GM19467 (cell line): ENCODE measurements around the gene TNRC6A.

Experiments used
- ATAC-seq: cut with Tn5 transposase; IDR thresholded peaks from one replicate; pipeline ENCODE4 v1.9.1; 2021; ENCODE audit warnings: mild to moderate bottlenecking, moderate library complexity; ENCODE audit not compliant: unreplicated experiment

The TNRC6A gene

DNA sequence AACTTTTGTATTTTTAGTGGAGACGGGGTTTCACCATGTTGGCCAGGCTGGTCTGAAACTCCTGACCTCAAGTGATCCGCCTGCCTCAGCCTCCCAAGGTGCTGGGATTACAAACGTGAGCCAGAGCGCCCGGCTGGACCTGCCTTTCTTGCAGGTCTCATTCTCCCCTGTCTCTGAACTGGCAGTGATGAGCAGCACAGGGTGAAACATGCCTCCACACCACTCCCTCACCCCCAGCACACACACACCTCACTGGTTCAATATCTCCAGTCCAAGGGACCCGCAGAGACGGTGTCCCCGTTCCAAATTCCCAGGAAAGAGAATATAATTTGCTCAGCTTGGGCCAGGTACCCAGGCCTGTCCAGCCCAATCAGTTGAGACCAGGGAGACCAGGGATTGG lies 139.6 kb downstream of the TNRC6A start:
- no peak for ATAC-seq

- ATAC-seq, result no peak
Observed at GRCh38 chr16:24871891-24872290, 142.4 kb downstream of the TNRC6A start.

GRCh38 chr16:24873028-24873427 lies 143.6 kb downstream of the TNRC6A start:
- no peak for ATAC-seq

DNA sequence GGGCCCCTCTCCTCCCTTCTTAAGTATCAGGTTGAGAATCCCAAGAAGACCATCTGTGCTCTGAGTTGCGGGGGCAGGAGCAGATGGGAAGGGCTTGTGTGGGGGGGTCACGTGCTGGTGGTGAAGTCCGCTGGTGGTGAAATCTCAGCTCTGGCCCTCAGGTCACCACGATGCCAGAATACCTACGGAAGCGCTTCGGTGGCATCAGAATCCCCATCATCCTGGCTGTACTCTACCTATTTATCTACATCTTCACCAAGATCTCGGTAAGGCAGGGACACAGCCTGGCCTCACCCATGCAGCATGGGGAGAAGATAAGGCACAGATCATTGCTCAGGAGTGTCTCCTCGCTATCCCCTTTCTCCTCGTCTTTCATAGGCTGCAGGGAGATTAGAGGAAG lies 146.0 kb downstream of the TNRC6A start:
- ATAC-seq, result no peak
